ENCODE results near the gene DPP6.

The DPP6 gene

DNA sequence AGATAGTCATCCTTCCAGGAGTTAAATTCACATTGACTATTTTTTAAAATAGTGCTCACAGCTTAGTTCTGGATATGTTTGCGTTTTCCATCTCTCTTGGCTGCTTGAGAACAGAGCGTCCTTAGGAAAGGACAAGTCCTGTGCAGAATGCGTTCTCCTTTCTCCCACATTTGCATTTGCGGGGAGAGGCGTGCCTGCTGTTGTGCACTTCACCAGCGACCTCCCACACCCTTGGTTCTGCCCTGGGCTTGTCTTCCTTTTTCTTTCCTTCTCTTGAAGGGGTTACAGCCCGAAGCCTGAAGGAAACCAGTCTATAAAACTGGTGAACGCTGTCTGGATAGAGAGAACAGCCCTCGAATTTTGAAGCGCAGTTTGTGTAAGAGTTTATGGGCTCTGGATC lies 367.1 kb downstream of the DPP6 start:
- Histone ChIP-seq H3K79me2 (ENCODE audit: insufficient read depth, low read length) (no peaks in the 10 kb centered on the region), H3K36me3 (ENCODE audit: insufficient read depth, low read length) (no peaks in the 10 kb centered on the region), H3K9ac (ENCODE audit: low read depth, low read length, poor library complexity, severe bottlenecking) (no peak overlapping the region), H4K20me1 (ENCODE audit: insufficient read depth, low read length, poor library complexity, severe bottlenecking) (no peaks in the 10 kb centered on the region), H3K4me2 (ENCODE audit: low read depth, low read length, poor library complexity, severe bottlenecking) (no peak overlapping the region), H3K9me2 (replicated peaks; ENCODE audit: low read depth, low read length) (no peaks in the 10 kb centered on the region), H2AFZ (ENCODE audit: low read length) (no peak overlapping the region), H3K4me1 (ENCODE audit: insufficient read depth, low read length, poor library complexity, severe bottlenecking) (no peaks in the 10 kb centered on the region), H3K27me3 (ENCODE audit: insufficient read depth, low read length, poor library complexity, severe bottlenecking) (no peaks in the 10 kb centered on the region), H3K9me3 (ENCODE audit: insufficient read depth, low read depth, low read length) (peaks cover 6% of the 10 kb centered on the region; the same call in 1 of the 2 replicates), H3F3A (ENCODE audit: low read depth) (no peaks in the 10 kb centered on the region), H3K4me3 (ENCODE audit: low read length, poor library complexity, severe bottlenecking) (no peak overlapping the region)
- no peak for TF ChIP-seq CTCF (conservative IDR thresholded peaks at IDR 0.05; ENCODE audit: low read length)
- no peak for TF ChIP-seq EZH2phosphoT487 (IDR thresholded peaks at IDR 0.05; ENCODE audit: borderline replicate concordance)

DNA sequence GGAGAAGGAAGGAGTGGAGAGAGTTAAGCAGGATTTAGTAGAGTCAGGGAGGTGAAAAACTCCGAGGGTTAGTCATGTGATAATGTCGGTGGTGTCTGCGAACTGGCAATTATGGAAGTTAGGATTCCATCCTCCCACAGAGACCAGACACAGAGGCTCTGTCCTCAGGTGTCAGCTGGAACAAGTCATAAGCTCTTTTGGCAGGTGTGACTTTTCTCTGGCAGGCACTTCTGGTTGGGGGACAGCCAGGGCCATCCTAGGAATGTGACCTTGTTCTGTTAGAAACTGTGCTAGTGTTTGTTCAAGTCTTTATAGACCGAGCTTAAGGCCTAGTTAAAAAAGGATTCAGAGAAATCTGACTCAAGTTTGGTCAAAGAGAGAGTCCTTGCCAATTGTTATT lies 371.0 kb downstream of the DPP6 start:
- no peak overlapping the region for H3K4me3 ChIP-seq (ENCODE audit: low read length, poor library complexity, severe bottlenecking)
- no peaks in the 10 kb centered on the region for H3K9me2 ChIP-seq (replicated peaks; ENCODE audit: low read depth, low read length)
- H3K27me3 ChIP-seq (ENCODE audit: insufficient read depth, low read length, poor library complexity, severe bottlenecking), result no peaks in the 10 kb centered on the region
- H3K4me1 ChIP-seq (ENCODE audit: insufficient read depth, low read length, poor library complexity, severe bottlenecking), result no peaks in the 10 kb centered on the region
- H3K79me2 ChIP-seq (ENCODE audit: insufficient read depth, low read length), result no peaks in the 10 kb centered on the region
- no peak overlapping the region for H3K9ac ChIP-seq (ENCODE audit: low read depth, low read length, poor library complexity, severe bottlenecking)
- H3F3A ChIP-seq (ENCODE audit: low read depth), result no peaks in the 10 kb centered on the region
- no peak for TF ChIP-seq CTCF (conservative IDR thresholded peaks at IDR 0.05; ENCODE audit: low read length)
- TF ChIP-seq EZH2phosphoT487 (IDR thresholded peaks at IDR 0.05; ENCODE audit: borderline replicate concordance), result no peak
- no peaks in the 10 kb centered on the region for H3K36me3 ChIP-seq (ENCODE audit: insufficient read depth, low read length)
- no peak overlapping the region for H3K4me2 ChIP-seq (ENCODE audit: low read depth, low read length, poor library complexity, severe bottlenecking)
- H2AFZ ChIP-seq (ENCODE audit: low read length), result no peak overlapping the region
- H4K20me1 ChIP-seq (ENCODE audit: insufficient read depth, low read length, poor library complexity, severe bottlenecking), result no peaks in the 10 kb centered on the region
- H3K9me3 ChIP-seq (ENCODE audit: insufficient read depth, low read depth, low read length), result peaks cover 6% of the 10 kb centered on the region; the same call in 1 of the 2 replicates

DNA sequence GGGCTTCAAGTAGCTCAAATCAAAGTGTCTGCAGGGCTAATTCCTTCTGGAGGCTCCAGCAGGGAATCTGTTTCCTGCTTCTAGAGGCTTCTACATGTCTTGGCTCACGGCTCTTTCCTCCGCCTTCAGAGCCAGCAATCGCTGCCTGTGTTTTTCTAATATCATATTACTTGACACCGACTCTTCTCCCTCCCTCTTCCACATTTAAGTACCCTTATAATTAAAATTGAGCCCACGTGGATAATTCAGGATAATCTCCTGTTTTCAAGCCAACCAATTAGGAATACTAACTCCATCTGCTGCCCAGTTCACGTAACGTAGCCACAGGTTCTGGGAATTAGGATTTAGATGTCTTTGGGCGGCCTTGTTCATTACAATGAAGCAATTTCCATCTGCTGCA lies 372.2 kb downstream of the DPP6 start:
- Histone ChIP-seq H3K9ac (ENCODE audit: low read depth, low read length, poor library complexity, severe bottlenecking) (no peak overlapping the region), H3F3A (ENCODE audit: low read depth) (no peaks in the 10 kb centered on the region), H4K20me1 (ENCODE audit: insufficient read depth, low read length, poor library complexity, severe bottlenecking) (no peaks in the 10 kb centered on the region), H3K4me3 (ENCODE audit: low read length, poor library complexity, severe bottlenecking) (no peak overlapping the region), H3K36me3 (ENCODE audit: insufficient read depth, low read length) (no peaks in the 10 kb centered on the region), H2AFZ (ENCODE audit: low read length) (no peak overlapping the region), H3K4me2 (ENCODE audit: low read depth, low read length, poor library complexity, severe bottlenecking) (no peak overlapping the region), H3K9me2 (replicated peaks; ENCODE audit: low read depth, low read length) (no peaks in the 10 kb centered on the region), H3K9me3 (ENCODE audit: insufficient read depth, low read depth, low read length) (peaks cover 6% of the 10 kb centered on the region; the same call in 1 of the 2 replicates), H3K27me3 (ENCODE audit: insufficient read depth, low read length, poor library complexity, severe bottlenecking) (no peaks in the 10 kb centered on the region), H3K79me2 (ENCODE audit: insufficient read depth, low read length) (no peaks in the 10 kb centered on the region), H3K4me1 (ENCODE audit: insufficient read depth, low read length, poor library complexity, severe bottlenecking) (no peaks in the 10 kb centered on the region)
- TF ChIP-seq EZH2phosphoT487 (IDR thresholded peaks at IDR 0.05; ENCODE audit: borderline replicate concordance), result no peak
- TF ChIP-seq CTCF (conservative IDR thresholded peaks at IDR 0.05; ENCODE audit: low read length), result no peak

Measured in Loucy (cell line).